HG03571 (cell line): ENCODE data around the gene MPDU1.
"Not testable (repeated sequence)": the region's sequence is repeated elsewhere in the genome, so short reads cannot be mapped to it uniquely, and the experiment has no call there.

Experiments used
- ATAC-seq: cut with Tn5 transposase; IDR thresholded peaks from one replicate; pipeline ENCODE4 v1.9.1; 2021; ENCODE audit not compliant: unreplicated experiment

The MPDU1 gene

DNA sequence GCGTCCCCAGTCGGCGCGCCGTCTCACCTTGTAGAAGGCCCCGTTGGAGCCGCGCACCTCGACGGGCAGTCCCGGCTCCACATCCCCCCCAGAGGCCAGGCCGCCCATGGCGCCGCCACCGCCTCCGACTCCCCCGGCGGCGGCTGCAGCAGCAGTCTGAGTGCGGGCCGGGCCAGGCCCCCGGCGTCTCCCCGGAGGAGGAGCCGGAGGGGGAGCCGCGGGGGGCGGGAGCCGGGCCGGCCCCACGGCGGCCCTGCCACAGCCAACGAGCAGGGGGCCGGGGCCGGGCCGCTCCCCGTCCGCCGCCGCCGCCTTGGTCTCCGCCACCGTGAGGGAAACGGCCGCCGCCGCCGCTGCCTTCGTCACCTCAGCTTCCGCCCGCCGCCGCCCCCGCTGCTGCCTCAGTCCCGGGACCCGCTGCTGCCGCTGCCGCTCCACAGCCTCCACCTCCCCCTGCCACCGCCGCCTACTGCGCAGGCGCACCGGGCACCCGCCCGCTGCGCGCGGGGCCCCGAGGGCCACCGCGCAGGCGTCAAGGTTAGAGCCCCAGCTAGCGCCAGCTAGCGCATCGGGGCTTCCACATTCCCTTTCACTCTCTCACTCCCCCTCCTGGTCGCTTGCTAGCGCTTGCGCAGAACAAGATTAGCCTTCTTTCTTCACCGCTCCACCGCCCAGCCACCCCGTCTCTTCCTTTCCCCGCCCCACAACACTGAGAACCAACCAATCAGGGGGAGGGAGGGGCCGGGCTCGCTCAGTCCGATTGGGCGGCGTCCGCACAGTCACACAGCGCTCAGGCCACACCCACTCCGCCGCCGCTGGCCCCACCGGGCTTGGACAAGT is 31.0 kb downstream of the MPDU1 start, which contains the start of gene FXR2:
Gene FXR2 (minus strand): TSS at position 473 of the 840 bp plus-strand sequence. CDS start 365 bp downstream, at position 108.
- ATAC-seq, result peak; percentile 83

DNA sequence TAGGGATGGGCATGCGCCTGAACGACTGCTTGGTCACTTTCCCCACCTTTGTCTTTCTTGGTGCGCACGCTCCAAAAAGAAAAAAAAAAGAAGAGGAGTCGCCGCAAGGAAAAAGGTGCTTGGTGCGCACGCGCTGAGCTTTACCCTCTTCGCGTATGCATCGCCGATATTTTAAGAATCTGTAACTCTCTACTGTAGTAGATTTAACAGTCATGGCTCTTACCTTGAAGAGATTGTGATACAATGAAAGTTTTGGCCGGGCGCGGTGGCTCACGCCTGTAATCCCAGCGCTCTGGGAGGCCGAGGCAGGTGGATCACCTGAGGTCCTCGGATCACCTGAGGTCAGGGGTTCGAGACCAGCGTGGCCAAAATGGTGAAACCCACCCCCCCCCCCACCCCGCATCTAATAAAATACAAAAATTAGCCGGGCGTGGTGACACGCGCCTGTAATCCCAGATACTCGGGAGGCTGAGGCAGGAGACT is 31.7 kb downstream of the MPDU1 start:
- ATAC-seq, result no peak

DNA sequence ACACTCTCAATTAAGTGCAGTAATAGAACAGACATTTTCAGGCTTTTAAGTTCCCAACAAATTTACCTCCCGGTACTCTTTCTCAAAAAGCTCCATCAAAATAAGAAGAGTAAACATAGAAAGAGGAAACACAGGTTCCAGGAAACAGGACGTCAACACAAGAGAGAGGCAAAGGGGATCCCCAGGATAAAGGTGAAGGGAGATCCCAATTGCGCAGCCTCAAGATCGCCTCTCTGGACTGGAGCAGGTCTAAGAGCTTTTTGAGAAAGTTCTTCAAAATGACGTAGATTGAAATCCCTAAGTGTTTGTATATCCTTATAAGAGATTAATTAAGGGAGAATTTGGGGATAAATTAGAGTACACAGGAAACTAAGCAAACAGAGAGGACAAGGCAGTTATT is 35.0 kb downstream of the MPDU1 start:
- no peak for ATAC-seq

DNA sequence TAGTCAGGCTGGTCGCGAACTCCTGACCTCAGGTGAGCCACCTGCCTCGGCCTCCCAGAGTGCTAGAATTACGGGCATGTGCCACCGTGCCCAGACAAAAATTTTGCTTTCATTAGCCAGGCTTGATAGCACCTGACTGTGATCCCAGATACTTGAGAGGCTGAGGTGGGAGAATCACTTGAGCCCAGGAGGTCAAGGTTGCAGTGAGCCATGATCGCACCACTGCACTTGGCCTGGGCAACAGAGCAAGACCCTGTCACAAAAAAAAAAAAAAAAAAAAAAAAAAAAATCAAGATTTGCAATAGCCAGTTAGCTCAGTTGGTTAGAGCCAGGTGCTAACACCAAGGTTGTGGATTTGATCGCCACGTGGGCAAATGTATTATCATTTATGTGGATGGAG is 37.2 kb downstream of the MPDU1 start:
- no peak for ATAC-seq

- ATAC-seq, result no peak
Measured at GRCh38 chr17:7623661-7624060, 40.0 kb downstream of the MPDU1 start.

DNA sequence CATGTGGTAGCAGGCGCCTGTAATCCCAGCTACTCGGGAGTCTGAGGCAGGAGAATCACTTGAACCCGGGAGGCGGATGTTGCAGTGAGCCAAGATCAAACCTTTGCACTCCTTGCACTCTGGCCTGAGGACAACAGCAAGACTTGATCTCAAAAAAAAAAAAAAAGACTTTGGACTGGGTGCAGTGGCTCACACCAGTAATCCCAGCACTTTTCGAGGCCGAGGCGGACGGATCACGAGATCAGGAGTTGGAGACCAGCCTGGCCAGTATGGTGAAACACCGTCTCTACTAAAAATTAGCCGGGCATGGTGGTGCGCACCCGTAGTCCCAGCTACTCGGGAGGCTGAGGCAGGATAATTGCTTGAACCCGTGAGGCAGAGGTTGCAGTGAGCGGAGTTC is 42.1 kb downstream of the MPDU1 start:
- not testable (repeated sequence) for ATAC-seq

GRCh38 chr17:7626307-7626706 is 42.7 kb downstream of the MPDU1 start:
- ATAC-seq, result no peak

DNA sequence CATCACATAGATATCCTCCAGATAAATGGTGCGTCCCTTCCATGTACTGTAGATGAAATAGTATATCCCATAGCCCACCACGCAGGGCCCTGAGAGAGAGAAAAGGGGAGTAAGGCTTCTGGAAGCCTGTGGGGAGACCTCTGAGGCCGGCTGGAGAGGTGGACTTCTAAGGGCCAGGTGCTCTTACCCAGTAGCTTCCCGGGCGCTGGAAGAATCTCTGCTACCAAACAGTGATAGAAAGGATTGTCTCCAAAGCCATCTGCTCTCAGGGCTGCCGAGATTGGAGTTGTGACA is 43.3 kb downstream of the MPDU1 start:
- ATAC-seq, result no peak

GRCh38 chr17:7627250-7628121 is 43.8 kb downstream of the MPDU1 start, which contains the start of gene SAT2:
Gene SAT2 (minus strand): TSS chr17:7627821. CDS start chr17:7627635, 186 bp downstream.
- ATAC-seq, result peak; percentile 80

DNA sequence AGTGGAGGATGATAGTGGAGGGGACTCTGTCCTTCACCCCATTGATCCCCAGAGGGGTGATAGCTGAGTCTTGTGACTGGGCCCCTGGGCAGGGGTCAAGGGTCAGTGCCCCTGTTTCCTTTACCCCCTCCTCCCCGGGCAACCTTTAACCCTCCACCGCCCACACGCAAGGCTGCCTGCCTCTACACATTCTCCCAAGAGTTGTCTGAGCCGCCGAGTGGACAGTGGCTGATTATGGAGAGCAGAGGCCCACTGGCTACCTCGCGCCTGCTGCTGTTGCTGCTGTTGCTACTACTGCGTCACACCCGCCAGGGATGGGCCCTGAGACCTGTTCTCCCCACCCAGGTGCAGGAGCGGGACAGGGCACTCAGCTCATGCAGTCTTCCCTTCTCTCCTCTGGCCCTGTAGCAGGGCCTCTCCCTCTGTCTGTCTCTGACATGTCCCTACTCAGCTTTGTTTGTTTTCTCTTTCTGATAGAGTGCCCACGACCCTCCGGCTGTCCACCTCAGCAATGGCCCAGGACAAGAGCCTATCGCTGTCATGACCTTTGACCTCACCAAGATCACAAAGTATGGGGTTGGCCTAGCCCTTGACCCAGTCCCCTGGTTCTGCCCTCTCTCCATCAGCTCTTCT is 46.4 kb downstream of the MPDU1 start, which contains the start of gene SHBG:
Gene SHBG (plus strand): TSS at position 197 of the 633 bp plus-strand sequence. CDS start 38 bp downstream, at position 235.
- no peak for ATAC-seq

DNA sequence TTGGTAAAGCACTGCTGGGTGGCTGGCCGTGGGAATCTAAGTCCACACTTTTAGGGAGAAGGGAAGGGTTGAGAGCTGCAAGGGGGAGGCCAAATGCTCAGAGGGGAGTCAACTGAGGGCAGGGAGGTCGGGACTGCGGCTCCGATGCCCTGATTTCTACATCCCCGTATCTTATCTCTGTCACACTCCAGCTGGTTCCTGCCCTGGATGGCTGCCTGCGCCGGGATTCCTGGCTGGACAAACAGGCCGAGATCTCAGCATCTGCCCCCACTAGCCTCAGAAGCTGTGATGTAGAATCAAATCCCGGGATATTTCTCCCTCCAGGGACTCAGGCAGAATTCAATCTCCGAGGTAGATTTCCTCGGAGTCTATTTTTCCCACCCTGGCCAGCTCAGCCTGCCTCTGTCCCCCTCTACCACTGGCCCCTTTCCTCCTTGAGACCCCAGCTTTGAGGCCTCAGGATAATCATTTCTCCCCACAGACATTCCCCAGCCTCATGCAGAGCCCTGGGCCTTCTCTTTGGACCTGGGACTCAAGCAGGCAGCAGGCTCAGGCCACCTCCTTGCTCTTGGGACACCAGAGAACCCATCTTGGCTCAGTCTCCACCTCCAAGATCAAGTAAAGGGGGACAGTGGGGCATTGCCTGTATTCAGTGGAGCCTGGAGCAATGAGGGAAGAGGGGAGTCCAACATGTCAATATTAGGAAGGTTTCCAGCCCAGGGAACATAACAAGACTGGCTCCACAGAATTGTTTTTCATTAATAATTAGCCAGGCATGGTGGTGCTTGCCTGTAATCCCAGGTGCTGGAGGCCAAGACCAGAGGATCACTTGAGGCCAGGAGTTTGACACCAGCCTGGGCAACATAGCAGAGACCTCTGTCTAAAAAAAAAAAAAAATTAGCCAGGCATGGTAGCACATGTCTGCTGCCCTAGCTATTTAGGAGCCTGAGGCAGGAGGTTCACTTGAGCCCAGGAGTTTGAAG is 48.0 kb downstream of the MPDU1 start:
- ATAC-seq, result no peak

DNA sequence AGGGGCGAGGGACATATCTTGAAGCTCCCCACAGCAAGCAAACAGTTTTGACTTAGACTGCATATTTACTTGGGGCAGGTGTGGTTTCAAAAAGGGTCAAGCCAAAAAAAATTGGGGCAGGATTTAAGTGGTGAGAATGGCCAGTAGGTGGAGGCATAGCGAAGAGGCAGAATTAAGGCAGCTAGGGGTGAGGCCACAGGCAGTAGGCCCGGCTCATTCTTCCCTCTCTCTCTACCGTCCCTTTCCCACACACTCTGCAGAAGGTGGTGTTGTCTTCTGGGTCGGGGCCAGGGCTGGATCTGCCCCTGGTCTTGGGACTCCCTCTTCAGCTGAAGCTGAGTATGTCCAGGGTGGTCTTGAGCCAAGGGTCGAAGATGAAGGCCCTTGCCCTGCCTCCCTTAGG is 48.8 kb downstream of the MPDU1 start:
- no peak for ATAC-seq

- ATAC-seq, result no peak
Measured at GRCh38 chr17:7633093-7633492, 49.4 kb downstream of the MPDU1 start.

DNA sequence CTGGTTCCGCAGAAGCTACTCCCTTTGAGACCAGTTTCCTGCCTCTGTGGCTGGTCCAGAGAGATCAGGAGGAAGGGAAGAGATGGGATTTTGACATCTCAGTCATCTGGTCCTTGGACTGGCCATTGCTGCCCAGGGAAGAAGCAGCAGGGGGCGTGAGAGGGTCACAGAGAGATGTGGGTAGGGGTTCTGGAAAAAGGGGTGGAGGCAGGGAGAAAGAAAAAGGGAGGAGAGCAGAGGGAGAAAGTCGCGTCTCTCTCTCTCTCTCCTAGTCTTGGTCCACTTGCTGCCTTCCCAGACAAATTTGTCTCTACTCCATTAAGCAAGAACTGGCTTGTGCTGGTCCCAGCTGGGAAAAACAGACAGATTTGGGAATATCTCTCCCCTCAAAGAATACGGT is 50.7 kb downstream of the MPDU1 start:
- ATAC-seq, result no peak

DNA sequence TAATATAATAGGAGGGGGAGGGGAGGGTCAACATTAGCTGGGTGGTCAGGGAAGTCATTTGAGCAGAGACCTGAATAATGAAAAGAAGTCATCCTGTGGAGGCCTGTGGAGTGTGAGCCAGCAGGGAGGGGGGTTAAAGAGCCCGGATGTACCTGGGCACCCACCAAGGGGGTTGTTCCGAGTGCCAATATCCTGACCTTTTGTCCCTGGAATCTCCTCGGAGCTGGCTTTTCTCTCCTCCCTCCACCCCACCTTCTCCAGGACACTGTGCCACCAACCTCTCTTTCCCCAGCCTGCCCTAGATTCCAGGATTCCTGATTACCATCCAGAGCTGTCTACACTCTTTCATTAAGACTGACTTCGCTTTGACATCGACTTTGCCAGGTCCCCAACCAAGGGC is 52.5 kb downstream of the MPDU1 start:
- no peak for ATAC-seq
